Pancreas (tissue), 10 donors: ENCODE measurements around the gene SHC2. TPM values are rescaled to one million over a fixed set of nuclear protein-coding genes. Genes with fewer than 3 reads are reported as not detected.

Experiments
- ATAC-seq, 4 donors: fragments of 200-7000 bp; cut with Tn5 transposase; one replicate each; pipeline versions ENCODE4 v1.8.0 to v1.9.1; 2020; ENCODE audit warnings: mild to moderate bottlenecking in 4 of 4, moderate library complexity in 4 of 4
- DNase-seq, 6 donors: peaks; one replicate each; pipeline ENCODE4 v3.0.0-alpha.2; 2020
- FAIRE-seq: peaks from 2 replicates; lab custom pipeline; 2012; peaks lifted over from hg19 to GRCh38; lab: Jason Lieb, UNC
- H3K27ac ChIP-seq, 4 donors: fragments of 200-600 bp; sonication (generic); 1 replicate in 3 of 4; 2 replicates in 1 of 4; pipeline versions ENCODE4 v1.5.0 to v1.8.0; 2020
- H3K27me3 ChIP-seq, 4 donors: fragments of 200-600 bp; one replicate each; pipeline ENCODE4 v1.8.0; 2021
- H3K36me3 ChIP-seq, 3 donors: fragments of 200-600 bp; sonication (generic) in 1 of 3; one replicate each; pipeline versions ENCODE4 v1.5.0 to v1.8.0; 2020 to 2021
- H3K4me1 ChIP-seq, 3 donors: fragments of 200-600 bp; one replicate each; pipeline ENCODE4 v1.8.0; 2021
- H3K4me3 ChIP-seq, 4 donors: fragments of 200-600 bp; sonication (generic) in 2 of 4; one replicate each; pipeline versions ENCODE4 v1.5.0 to v1.8.0; 2020 to 2021
- H3K9me3 ChIP-seq, 4 donors: fragments of 200-600 bp; one replicate each; pipeline ENCODE4 v1.8.0; 2021
- CTCF ChIP-seq, 4 donors: fragments of 200-600 bp; sonication (generic) in 3 of 4; IDR thresholded peaks; one replicate each; pipeline versions ENCODE4 v1.5.0 to v1.8.0; 2021; ENCODE audit warnings: antibody characterized with exemption in 4 of 4
- WGBS, 2 donors: extraction: QIAGEN DNeasy Blood & Tissue Kit; methylation state at CpG; one replicate each; pipeline ENCODE4 v1.1.7; 2013; 5-methylcytosine and 5-hydroxymethylcytosine counted together
- intact Hi-C, 3 donors: fragments of 100-400 bp; cut with DNase I; formaldehyde crosslinking; loops; one replicate each; pipeline versions ENCODE4 v1.11.1 to v1.14.2; 2022
- polyA plus RNA-seq, 2 donors: library from polyadenylated mRNA; stranded (reverse); fragments of 200-250 nt; gene quantifications; one replicate each; pipeline ENCODE4 v1.2.3, GENCODE V29; 2013
- total RNA-seq, 6 donors: library from RNA; stranded (reverse); fragmentation: NEBNext Ultra II Directional in 4 of 6; extraction: Animal tissue kit (Norgen Biotek cat#: 25700) in 4 of 6; gene quantifications; one replicate each; pipeline versions ENCODE4 v1.2.1 to v1.2.4, GENCODE V29; 2021 to 2023
- donor health status: healthy with polysubstance abuse.
- donor health status: DM: no; HTN: no; CAD: no; lungs with moderate emphysema.
- donor health status: DM: no; HTN: no; CAD: no.
- donor health status: control.
- donor health status: control.
- donor health status: Bipolar disorder and iron deficiency.
- donor health status: DM: yes; HTN: yes; CAD: no.
- donor health status: DM: no; HTN: no; CAD: no.
- donor health status: DM: no; HTN: no; CAD: no.
- donor health status: DM: yes; HTN: yes; CAD: no.

Gene SHC2
- total and polyA plus RNA-seq, 8 donors: 76.2 to 382 (median 111) TPM

- Histone ChIP-seq H3K36me3 (no peaks in the 10 kb centered on the region), H3K4me3 (no peak overlapping the region), H3K4me1 (no peaks in the 10 kb centered on the region), H3K27me3 (no peaks in the 10 kb centered on the region), H3K27ac (no peak overlapping the region), H3K9me3 (no peaks in the 10 kb centered on the region)
- ATAC-seq (peak in 2 of 4 donors; percentile 38 to 48), DNase-seq (peak in 1 of 6 donors; percentile 30), FAIRE-seq (no peak)
- 82 to 87% methylated on average over 31 of the region's 31 CpGs for WGBS, 2 donors
- intact Hi-C loops: no loop called here
- TF ChIP-seq CTCF (IDR thresholded peaks at IDR 0.05): no peak
Measured at GRCh38 chr19:447816-448560, 12.8 kb downstream of the SHC2 start.

DNA sequence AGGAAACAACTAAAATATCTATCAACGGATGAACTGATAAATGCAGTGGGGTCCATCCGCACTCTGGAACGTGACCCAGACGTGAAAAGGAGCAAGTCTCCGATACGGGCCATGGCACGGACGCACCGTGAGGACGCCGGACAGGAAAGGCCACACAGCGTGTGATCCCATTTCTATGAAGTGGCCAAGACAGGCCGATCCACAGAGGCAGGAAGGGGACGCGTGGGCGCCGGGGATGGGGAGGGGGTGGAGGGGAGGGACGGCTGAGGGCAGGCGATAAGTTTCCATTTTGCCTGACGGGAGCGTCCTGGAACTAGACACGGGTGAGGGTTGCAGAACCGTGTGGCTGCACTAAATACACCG is 13.8 kb downstream of the SHC2 start:
- Histone ChIP-seq H3K9me3 (no peaks in the 10 kb centered on the region), H3K36me3 (no peaks in the 10 kb centered on the region), H3K27me3 (no peaks in the 10 kb centered on the region), H3K27ac (no peak overlapping the region), H3K4me1 (no peaks in the 10 kb centered on the region), H3K4me3 (no peak overlapping the region)
- intact Hi-C loops: no loop called here
- peak in 1 of 6 donors; percentile 24 for DNase-seq
- WGBS, 2 donors: 90 to 91% methylated on average over 24 of the region's 24 CpGs
- no peak for FAIRE-seq
- ATAC-seq: no peak
- TF ChIP-seq CTCF (IDR thresholded peaks at IDR 0.05): no peak

DNA sequence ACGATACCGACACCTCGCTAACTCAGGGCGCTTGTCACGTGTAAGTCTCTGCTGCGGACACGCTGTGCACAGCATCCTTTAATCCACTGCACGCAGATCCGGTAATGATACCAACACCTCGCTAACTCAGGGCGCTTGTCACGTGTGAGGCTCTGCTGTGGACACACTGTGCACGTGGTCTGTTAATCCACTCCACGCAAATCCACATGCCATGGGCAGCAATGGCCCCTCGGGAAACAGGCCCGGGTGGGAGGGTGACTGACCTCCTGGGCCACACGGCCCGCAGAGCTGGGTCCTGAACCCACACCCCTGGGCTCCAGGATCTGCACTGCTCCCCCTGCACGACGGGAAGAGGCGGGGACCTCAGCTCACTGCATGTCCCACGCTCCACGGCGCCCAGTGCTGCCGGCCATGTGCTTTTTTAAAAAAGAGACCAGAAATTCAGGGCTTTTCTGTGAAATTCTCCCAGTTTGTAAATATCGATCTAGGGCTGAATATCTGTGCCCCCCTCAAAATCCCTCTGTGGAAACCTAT is 16.1 kb downstream of the SHC2 start:
- H3K27me3 ChIP-seq: no peaks in the 10 kb centered on the region
- H3K4me1 ChIP-seq: no peaks in the 10 kb centered on the region
- TF ChIP-seq CTCF (IDR thresholded peaks at IDR 0.05): no peak
- no peaks in the 10 kb centered on the region for H3K36me3 ChIP-seq
- 95% methylated on average over 25 to 26 of the region's 26 CpGs for WGBS, 2 donors
- H3K9me3 ChIP-seq: no peaks in the 10 kb centered on the region
- intact Hi-C loops: no loop called here
- H3K27ac ChIP-seq: no peak overlapping the region
- ATAC-seq (no peak), DNase-seq (peak in 2 of 6 donors; percentile 44 to 49), FAIRE-seq (no peak)
- H3K4me3 ChIP-seq: no peak overlapping the region

GRCh38 chr19:443005-443404 is 17.8 kb downstream of the SHC2 start:
- no peak overlapping the region for H3K4me3 ChIP-seq
- no peaks in the 10 kb centered on the region for H3K9me3 ChIP-seq
- H3K4me1 ChIP-seq: no peaks in the 10 kb centered on the region
- no peaks in the 10 kb centered on the region for H3K27me3 ChIP-seq
- WGBS, 2 donors: 89 to 92% methylated on average over 2 of the region's 2 CpGs
- ATAC-seq: no peak
- TF ChIP-seq CTCF (IDR thresholded peaks at IDR 0.05): no peak
- no peak for DNase-seq
- no peak for FAIRE-seq
- H3K36me3 ChIP-seq: peaks cover 0 to 7% (median 0%) of the 10 kb centered on the region in 3 donors
- no peak overlapping the region for H3K27ac ChIP-seq
- intact Hi-C loops: no loop called here

DNA sequence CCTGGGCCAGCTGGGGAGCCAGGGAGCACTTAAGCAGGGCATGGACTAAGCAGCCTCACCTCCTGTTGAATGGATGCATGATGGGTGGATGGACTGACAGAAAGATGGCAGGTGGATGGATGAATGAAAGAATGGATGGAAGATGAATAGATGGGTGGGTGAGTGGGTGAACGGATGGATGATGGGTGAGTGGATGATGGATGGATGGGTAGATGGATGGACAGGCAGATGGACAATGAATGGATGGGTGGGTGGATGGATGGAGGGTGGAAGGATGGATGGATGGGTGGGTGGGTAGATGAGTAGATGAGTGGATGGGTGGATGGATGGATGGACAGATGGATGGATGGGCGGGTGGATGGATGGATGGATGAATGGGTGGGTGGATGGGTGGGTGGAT is 18.7 kb downstream of the SHC2 start:
- Histone ChIP-seq H3K27ac (no peak overlapping the region), H3K4me1 (no peaks in the 10 kb centered on the region), H3K27me3 (no peaks in the 10 kb centered on the region), H3K4me3 (no peak overlapping the region), H3K36me3 (peaks cover 0 to 7% (median 0%) of the 10 kb centered on the region in 3 donors), H3K9me3 (no peaks in the 10 kb centered on the region)
- DNase-seq (no peak), ATAC-seq (no peak), FAIRE-seq (no peak)
- WGBS, 2 donors: 92 to 98% methylated on average over 2 of the region's 2 CpGs
- TF ChIP-seq CTCF (IDR thresholded peaks at IDR 0.05): no peak
- intact Hi-C loops: no loop called here
